ENCODE results near the gene DIAPH2.

DIAPH2 gene

DNA sequence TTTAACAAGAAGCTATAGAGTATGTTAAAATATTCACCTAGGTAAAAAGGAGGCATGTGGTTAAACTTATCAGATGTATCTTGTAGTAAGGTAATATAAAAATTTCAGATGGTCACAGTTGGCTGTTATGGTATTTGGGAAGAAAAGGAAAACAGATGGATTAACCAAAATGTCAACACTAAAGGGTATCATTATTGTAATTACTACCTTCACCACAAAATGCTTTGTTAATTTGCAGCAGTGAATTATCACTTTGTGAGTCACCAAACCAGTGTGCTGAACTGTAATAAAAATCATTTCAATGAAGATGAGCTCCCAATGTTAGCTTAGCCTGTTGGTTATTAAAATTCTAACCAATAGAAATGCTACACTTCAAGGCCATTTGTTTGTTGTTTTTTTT lies 432.9 kb downstream of the DIAPH2 start:
- ATAC-seq, result no peak
- TF ChIP-seq ARNTL (CRISPR knock-in tag; IDR thresholded peaks at IDR 0.05; ENCODE audit: borderline replicate concordance, low read depth), result no peak
- TF ChIP-seq, protein P1, sequence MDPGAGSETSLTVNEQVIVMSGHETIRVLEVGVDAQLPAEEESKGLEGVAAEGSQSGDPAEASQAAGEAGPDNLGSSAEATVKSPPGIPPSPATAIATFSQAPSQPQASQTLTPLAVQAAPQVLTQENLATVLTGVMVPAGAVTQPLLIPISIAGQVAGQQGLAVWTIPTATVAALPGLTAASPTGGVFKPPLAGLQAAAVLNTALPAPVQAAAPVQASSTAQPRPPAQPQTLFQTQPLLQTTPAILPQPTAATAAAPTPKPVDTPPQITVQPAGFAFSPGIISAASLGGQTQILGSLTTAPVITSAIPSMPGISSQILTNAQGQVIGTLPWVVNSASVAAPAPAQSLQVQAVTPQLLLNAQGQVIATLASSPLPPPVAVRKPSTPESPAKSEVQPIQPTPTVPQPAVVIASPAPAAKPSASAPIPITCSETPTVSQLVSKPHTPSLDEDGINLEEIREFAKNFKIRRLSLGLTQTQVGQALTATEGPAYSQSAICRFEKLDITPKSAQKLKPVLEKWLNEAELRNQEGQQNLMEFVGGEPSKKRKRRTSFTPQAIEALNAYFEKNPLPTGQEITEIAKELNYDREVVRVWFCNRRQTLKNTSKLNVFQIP (CRISPR knock-in tag; IDR thresholded peaks at IDR 0.05; ENCODE audit: borderline replicate concordance, low read depth), result no peak
- no peak for TF ChIP-seq BACH2 (CRISPR knock-in tag; IDR thresholded peaks at IDR 0.05; ENCODE audit: borderline replicate concordance)
- TF ChIP-seq, protein P2, sequence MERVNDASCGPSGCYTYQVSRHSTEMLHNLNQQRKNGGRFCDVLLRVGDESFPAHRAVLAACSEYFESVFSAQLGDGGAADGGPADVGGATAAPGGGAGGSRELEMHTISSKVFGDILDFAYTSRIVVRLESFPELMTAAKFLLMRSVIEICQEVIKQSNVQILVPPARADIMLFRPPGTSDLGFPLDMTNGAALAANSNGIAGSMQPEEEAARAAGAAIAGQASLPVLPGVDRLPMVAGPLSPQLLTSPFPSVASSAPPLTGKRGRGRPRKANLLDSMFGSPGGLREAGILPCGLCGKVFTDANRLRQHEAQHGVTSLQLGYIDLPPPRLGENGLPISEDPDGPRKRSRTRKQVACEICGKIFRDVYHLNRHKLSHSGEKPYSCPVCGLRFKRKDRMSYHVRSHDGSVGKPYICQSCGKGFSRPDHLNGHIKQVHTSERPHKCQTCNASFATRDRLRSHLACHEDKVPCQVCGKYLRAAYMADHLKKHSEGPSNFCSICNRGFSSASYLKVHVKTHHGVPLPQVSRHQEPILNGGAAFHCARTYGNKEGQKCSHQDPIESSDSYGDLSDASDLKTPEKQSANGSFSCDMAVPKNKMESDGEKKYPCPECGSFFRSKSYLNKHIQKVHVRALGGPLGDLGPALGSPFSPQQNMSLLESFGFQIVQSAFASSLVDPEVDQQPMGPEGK (CRISPR knock-in tag; IDR thresholded peaks at IDR 0.05; ENCODE audit: borderline replicate concordance), result no peak
- no peak for TF ChIP-seq OSR1 (CRISPR knock-in tag; IDR thresholded peaks at IDR 0.05)
- no peak for TF ChIP-seq TOX (CRISPR knock-in tag; IDR thresholded peaks at IDR 0.05; ENCODE audit: borderline replicate concordance)
- no peak for TF ChIP-seq TCF4 (CRISPR knock-in tag; IDR thresholded peaks at IDR 0.05; ENCODE audit: borderline replicate concordance)
- no peak for TF ChIP-seq PPARA (CRISPR knock-in tag; IDR thresholded peaks at IDR 0.05; ENCODE audit: borderline replicate concordance)
- TF ChIP-seq CSDC2 (CRISPR knock-in tag; IDR thresholded peaks at IDR 0.05), result no peak
- TF ChIP-seq, protein P3, sequence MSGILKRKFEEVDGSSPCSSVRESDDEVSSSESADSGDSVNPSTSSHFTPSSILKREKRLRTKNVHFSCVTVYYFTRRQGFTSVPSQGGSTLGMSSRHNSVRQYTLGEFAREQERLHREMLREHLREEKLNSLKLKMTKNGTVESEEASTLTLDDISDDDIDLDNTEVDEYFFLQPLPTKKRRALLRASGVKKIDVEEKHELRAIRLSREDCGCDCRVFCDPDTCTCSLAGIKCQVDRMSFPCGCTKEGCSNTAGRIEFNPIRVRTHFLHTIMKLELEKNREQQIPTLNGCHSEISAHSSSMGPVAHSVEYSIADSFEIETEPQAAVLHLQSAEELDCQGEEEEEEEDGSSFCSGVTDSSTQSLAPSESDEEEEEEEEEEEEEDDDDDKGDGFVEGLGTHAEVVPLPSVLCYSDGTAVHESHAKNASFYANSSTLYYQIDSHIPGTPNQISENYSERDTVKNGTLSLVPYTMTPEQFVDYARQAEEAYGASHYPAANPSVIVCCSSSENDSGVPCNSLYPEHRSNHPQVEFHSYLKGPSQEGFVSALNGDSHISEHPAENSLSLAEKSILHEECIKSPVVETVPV (CRISPR knock-in tag; IDR thresholded peaks at IDR 0.05), result no peak
- no peak for TF ChIP-seq GLIS3 (CRISPR knock-in tag; IDR thresholded peaks at IDR 0.05)

DNA sequence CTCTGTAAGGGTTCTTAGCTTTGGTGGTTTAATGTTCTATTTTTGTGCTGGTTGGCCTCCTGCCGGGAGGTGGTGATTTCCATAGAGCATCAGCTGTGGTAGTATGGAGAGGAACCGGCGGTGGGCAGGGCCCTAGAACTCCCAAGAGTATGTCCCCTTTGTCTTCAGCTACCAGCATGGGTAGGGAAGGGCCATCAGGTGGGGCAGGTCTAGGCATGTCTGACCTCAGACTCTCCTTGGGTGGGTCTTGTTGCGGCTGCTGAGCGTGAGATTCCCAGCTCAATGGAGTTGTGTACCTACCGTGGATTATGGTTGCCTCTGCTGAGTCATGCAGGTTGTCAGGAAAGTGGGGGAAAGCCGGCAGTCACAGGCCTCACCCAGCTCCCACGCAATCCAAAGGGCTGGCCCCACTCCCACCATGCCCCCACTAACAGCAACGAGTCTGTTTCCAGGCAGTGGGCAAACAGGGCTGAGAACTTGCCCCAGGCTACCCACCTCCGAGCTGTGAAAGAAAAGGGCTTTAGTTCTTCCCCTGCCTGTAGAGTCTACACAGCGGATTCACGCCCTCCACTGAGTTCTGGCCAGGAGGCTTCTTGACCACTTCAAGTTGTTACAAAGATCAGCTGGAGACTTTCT lies 434.9 kb downstream of the DIAPH2 start:
- TF ChIP-seq, protein P1 (CRISPR knock-in tag; IDR thresholded peaks at IDR 0.05; ENCODE audit: borderline replicate concordance, low read depth), result no peak
- no peak for TF ChIP-seq ZNF565 (CRISPR knock-in tag; conservative IDR thresholded peaks at IDR 0.05; ENCODE audit: low read depth)
- no peak for TF ChIP-seq ZC3H10 (CRISPR knock-in tag; IDR thresholded peaks at IDR 0.05)
- TF ChIP-seq, protein P2 (CRISPR knock-in tag; IDR thresholded peaks at IDR 0.05; ENCODE audit: borderline replicate concordance), result no peak
- TF ChIP-seq, protein P4, sequence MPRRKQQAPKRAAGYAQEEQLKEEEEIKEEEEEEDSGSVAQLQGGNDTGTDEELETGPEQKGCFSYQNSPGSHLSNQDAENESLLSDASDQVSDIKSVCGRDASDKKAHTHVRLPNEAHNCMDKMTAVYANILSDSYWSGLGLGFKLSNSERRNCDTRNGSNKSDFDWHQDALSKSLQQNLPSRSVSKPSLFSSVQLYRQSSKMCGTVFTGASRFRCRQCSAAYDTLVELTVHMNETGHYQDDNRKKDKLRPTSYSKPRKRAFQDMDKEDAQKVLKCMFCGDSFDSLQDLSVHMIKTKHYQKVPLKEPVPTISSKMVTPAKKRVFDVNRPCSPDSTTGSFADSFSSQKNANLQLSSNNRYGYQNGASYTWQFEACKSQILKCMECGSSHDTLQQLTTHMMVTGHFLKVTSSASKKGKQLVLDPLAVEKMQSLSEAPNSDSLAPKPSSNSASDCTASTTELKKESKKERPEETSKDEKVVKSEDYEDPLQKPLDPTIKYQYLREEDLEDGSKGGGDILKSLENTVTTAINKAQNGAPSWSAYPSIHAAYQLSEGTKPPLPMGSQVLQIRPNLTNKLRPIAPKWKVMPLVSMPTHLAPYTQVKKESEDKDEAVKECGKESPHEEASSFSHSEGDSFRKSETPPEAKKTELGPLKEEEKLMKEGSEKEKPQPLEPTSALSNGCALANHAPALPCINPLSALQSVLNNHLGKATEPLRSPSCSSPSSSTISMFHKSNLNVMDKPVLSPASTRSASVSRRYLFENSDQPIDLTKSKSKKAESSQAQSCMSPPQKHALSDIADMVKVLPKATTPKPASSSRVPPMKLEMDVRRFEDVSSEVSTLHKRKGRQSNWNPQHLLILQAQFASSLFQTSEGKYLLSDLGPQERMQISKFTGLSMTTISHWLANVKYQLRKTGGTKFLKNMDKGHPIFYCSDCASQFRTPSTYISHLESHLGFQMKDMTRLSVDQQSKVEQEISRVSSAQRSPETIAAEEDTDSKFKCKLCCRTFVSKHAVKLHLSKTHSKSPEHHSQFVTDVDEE (CRISPR knock-in tag; IDR thresholded peaks at IDR 0.05), result no peak
- no peak for TF ChIP-seq SNAI2 (CRISPR knock-in tag; IDR thresholded peaks at IDR 0.05)
- TF ChIP-seq PPARA (CRISPR knock-in tag; IDR thresholded peaks at IDR 0.05; ENCODE audit: borderline replicate concordance), result no peak
- TF ChIP-seq ZNF70 (CRISPR knock-in tag; IDR thresholded peaks at IDR 0.05), result no peak
- TF ChIP-seq TCF4 (CRISPR knock-in tag; IDR thresholded peaks at IDR 0.05; ENCODE audit: borderline replicate concordance), result no peak
- no peak for ATAC-seq

DNA sequence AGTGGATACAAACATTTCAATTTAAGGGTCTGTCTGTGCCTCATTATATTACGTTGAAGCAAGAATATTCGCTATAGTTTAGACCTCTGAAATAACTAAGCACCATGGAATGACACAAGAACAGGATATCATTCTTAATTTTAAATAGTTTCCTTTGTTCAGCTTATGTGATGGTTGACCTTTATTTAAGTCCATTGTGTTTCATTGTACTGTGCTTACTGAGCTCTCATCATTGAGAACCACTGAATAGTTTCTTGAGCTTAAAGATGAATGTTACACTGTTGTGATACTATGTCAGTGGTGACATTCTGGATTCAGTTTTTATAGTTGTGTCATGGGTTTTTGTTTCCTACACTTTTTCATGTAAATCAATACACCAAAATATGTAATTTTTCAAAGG lies 438.4 kb downstream of the DIAPH2 start:
- no peak for TF ChIP-seq ESRRG (CRISPR knock-in tag; IDR thresholded peaks at IDR 0.05)

More for the DNA sequence above, 438.4 kb downstream of the DIAPH2 start:
- no peak for ATAC-seq
